ENCODE results near the gene BRD1. TPM values are rescaled to one million over a fixed set of nuclear protein-coding genes. Genes with fewer than 3 reads are reported as not detected.

BRD1 gene
- total and polyA plus RNA-seq, 7 donors, result 7.9 to 22.9 (median 16.9) TPM

DNA sequence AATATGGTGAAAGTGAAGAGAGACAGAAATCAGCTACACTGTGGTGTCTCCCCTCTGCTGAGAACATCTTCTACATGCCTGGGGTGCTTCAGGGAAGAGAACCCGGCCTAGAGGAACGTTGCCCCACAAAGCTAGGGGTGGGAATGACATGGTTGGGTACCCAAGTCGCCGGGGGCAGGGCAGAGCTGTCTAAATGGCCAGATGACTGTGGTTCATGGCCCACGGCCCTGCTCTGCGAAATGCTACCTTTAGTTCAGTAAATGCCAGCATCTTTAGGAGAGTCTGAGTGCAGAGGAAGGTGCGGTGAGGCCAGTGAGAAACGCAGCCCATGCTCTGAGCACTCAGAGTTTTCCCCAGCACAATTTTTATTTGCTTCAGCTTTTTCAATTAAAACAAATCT is 12.8 kb downstream of the BRD1 start:
- peak in 1 of 2 donors; percentile 26 for DNase-seq
- H3K9me3 ChIP-seq, result no peaks in the 10 kb centered on the region
- H3K27ac ChIP-seq, result no peak overlapping the region
- no peak overlapping the region for H3K4me3 ChIP-seq
- 78 to 89% (median 79%) methylated on average over 8 of the region's 8 CpGs for WGBS, 3 donors
- TF ChIP-seq, protein P1, sequence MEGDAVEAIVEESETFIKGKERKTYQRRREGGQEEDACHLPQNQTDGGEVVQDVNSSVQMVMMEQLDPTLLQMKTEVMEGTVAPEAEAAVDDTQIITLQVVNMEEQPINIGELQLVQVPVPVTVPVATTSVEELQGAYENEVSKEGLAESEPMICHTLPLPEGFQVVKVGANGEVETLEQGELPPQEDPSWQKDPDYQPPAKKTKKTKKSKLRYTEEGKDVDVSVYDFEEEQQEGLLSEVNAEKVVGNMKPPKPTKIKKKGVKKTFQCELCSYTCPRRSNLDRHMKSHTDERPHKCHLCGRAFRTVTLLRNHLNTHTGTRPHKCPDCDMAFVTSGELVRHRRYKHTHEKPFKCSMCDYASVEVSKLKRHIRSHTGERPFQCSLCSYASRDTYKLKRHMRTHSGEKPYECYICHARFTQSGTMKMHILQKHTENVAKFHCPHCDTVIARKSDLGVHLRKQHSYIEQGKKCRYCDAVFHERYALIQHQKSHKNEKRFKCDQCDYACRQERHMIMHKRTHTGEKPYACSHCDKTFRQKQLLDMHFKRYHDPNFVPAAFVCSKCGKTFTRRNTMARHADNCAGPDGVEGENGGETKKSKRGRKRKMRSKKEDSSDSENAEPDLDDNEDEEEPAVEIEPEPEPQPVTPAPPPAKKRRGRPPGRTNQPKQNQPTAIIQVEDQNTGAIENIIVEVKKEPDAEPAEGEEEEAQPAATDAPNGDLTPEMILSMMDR (IDR thresholded peaks at IDR 0.05), result no peak
- intact Hi-C loops (cut with DNase I), result no loop called here
- H3K36me3 ChIP-seq (ENCODE audit: insufficient read depth in 1 of 2, low read depth in 1 of 2), result peaks cover 0 to 60% of the 10 kb centered on the region in 2 donors
- H3K27me3 ChIP-seq (ENCODE audit: insufficient read depth in 3 of 3, low read length in 2 of 3), result no peaks in the 10 kb centered on the region
- ATAC-seq, result no peak
- H3K4me1 ChIP-seq, result peaks cover 29% of the 10 kb centered on the region

DNA sequence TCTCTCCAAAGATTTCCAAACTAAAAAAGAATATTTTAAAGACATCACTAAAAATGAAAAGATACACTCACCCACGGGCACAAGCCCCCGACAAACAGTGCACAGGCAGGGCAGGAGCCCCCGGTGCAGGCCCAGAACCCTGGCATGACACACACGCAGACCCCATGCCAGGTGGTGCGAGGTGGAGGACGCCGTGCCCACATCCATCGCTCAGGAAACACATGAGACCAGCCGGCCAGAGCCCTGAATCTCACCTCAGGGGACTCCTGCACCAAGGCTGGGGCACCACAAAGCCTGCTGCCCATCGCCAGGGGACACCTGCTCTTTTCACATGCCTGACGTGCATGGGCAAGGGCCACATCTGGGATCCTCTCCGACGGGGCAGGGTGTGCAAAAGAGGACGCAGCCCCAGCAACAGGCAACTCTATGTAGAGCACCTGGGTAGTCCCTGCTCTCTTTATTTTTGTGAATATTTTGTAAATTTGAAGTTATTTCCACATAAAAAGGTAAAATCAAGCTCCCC is 13.4 kb downstream of the BRD1 start:
- intact Hi-C loops (cut with DNase I), result no loop called here
- ATAC-seq (no peak), DNase-seq (peak in 1 of 2 donors; percentile 28)
- H3K27ac ChIP-seq, result no peak overlapping the region
- WGBS, 3 donors, result 79 to 88% (median 82%) methylated on average over 14 of the region's 14 CpGs
- no peaks in the 10 kb centered on the region for H3K9me3 ChIP-seq
- peaks cover 34% of the 10 kb centered on the region for H3K4me1 ChIP-seq
- H3K36me3 ChIP-seq (ENCODE audit: insufficient read depth in 1 of 2, low read depth in 1 of 2), result peaks cover 0 to 54% of the 10 kb centered on the region in 2 donors
- no peak overlapping the region for H3K4me3 ChIP-seq
- H3K27me3 ChIP-seq (ENCODE audit: insufficient read depth in 3 of 3, low read length in 2 of 3), result no peaks in the 10 kb centered on the region
- TF ChIP-seq, protein P1 (IDR thresholded peaks at IDR 0.05), result no peak

DNA sequence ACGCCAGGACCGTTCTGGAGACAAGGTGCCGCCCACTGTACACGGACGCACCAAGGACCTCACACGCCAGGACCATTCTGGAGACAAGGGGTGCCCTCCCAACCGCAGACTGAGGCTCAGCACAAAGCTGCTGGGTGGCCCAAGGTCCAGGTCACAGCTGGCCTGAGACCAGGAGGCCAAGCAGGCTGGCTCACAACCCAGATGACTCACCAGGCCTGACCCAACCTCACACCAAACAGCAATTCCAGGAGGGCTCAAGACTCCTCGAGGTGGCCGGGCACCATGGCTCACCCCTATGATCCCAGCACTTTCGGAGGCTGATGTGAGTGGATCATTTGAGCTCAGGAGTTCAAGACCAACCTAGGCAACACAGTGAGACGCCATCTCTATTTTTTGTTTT is 14.8 kb downstream of the BRD1 start:
- DNase-seq (peak in 1 of 2 donors; percentile 62), ATAC-seq (peak; percentile 62 to 83 (median 76))
- Histone ChIP-seq H3K9me3 (no peaks in the 10 kb centered on the region), H3K27me3 (ENCODE audit: insufficient read depth in 3 of 3, low read length in 2 of 3) (no peaks in the 10 kb centered on the region), H3K4me1 (peaks cover 46% of the 10 kb centered on the region), H3K36me3 (ENCODE audit: insufficient read depth in 1 of 2, low read depth in 1 of 2) (peaks cover 0 to 40% of the 10 kb centered on the region in 2 donors), H3K4me3 (no peak overlapping the region), H3K27ac (no peak overlapping the region)
- intact Hi-C loops (cut with DNase I), result no loop called here
- TF ChIP-seq, protein P1 (IDR thresholded peaks at IDR 0.05), result no peak
- WGBS, 3 donors, result 89 to 90% (median 90%) methylated on average over 11 of the region's 11 CpGs

DNA sequence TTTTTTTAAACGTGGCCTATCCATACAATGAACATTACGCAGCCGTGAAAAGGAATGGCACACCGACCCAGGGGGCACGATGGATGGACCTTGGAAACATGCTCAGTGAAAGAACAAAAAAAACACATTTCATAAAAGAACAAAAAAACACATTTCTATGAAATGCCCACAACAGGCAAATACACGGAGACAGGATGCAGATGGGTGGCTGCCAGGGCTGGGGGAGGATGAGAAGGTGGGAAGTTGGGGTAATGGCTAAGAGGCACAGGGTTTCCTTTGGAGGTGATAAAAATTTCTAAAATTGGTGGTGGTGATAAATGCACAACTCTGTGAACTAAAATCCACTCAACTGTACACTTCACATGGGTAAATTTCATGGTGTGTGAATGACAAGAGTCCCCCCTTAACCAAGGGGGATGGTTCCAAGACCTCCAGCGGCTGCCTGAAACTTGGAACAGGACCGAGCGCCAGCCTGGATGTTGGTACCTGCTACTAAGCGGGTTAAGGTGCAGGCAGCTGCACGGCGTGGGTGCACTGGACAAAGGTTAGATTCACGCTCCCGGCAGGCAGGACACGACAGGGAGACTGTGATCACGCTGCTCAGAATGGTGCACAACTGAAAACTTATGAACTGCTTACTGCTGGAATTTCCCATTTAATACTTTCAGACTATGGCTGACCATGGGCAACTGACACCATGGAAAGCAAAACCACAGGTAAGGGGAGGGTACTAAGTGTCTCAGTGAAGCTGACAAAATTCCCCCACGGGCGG is 16.5 kb downstream of the BRD1 start:
- ATAC-seq (no peak), DNase-seq (peak in 1 of 2 donors; percentile 1)
- intact Hi-C loops (cut with DNase I), result no loop called here
- Histone ChIP-seq H3K27me3 (ENCODE audit: insufficient read depth in 3 of 3, low read length in 2 of 3) (no peaks in the 10 kb centered on the region), H3K4me1 (peaks cover 47% of the 10 kb centered on the region), H3K4me3 (no peak overlapping the region), H3K27ac (no peak overlapping the region), H3K9me3 (no peaks in the 10 kb centered on the region), H3K36me3 (ENCODE audit: insufficient read depth in 1 of 2, low read depth in 1 of 2) (peaks cover 0 to 23% of the 10 kb centered on the region in 2 donors)
- WGBS, 3 donors, result 81 to 87% (median 85%) methylated on average over 18 of the region's 18 CpGs
- TF ChIP-seq, protein P1 (IDR thresholded peaks at IDR 0.05), result no peak
